ENCODE measurements around the gene LIPA.

GRCh38 chr10:89258881-89259280 is 7.3 kb upstream of the LIPA start:
- TF ChIP-seq CTCF (IDR thresholded peaks at IDR 0.05; ENCODE audit: low read depth, low read length) (no peak), EZH2phosphoT487 (IDR thresholded peaks at IDR 0.05; ENCODE audit: low read depth) (no peak)
